Activated CD8-positive, alpha-beta memory T cell treated with anti-CD3 and anti-CD28 coated beads, Interleukin-2, amount 50 U/mL, for 24 hours (primary cell): Measurements from ENCODE around the gene GBP1.

Source experiments
- DNase-seq: peaks from one replicate; pipeline ENCODE4 v3.0.0-alpha.2; 2020; ENCODE audit errors: extremely low read depth

The GBP1 gene

DNA sequence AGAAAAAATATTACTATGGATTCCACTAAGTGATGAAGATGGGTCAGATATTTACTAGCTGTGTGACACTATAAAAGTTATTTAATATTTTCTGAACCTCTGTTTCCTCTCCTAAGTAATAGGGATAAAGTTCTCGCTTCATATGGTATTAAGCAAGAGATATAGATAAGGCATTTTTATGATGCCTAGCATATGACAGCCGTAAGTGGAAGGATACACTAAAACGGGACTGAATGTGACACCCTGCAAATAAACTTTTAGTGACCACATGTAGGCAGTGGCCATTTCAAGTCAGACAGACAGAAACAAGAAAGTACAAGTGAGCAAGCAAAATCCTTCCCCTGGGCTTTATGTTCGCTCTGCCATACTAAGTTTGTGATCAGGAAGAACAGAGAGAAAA is 56.5 kb downstream of the GBP1 start:
- DNase-seq = no peak

DNA sequence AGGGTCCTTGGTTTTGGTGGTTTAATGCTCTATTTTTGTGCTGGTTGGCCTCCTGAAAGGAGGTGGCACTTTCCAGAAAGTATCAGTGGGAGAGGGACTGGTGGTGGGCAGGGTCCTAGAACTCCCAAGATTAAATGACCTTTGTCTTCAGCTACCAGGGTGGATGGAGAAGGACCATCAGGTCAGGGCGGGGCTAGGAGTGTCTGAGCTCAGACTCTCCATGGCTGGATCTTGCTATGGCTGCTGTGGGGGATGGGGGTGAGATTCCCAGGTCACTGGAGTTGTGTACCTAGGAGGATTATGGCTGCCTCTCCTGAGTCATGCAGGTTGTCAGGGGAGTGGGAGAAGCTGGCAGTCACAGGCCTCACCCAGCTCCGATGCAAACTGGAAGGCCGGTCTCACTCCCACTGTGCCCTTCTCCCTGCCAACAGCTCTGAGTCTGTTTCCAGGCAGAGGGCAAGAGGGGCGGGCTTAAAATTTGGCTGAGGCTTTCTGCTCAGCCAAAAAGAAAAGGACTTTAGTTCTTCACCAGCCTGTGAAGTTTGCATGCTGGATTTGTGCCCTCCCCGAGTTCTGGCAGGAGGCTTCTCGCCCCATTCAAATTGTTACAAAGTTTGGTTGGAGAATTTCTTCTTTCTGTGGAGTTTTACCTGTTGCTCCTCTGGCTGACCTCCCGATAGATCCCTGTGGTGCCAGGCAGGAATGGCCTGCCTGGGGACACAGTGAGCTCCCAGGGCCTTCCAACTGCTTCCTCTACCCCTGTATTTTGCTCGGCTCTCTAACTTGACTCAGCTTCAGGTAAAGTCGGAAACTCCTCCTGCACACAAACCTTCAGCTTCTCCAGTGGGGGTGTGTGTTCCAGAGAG is 59.5 kb downstream of the GBP1 start:
- no peak for DNase-seq
